Hepatocyte (in vitro differentiated cells): ENCODE measurements around the gene ASPDH.

Experiments used
- EZH2phosphoT487 ChIP-seq: fragments of 200-600 bp; sonication (generic); IDR thresholded peaks from one replicate; pipeline ENCODE4 v1.6.1; 2018; ENCODE audit warnings: antibody characterized with exemption, mild to moderate bottlenecking, low read depth, moderate library complexity; ENCODE audit not compliant: unreplicated experiment, severe bottlenecking
- TF ChIP-seq, protein P1 (sequence below): fragments of 200-600 bp; sonication (generic); IDR thresholded peaks from 2 replicates; pipeline ENCODE4 v1.5.1; 2016; ENCODE audit warnings: antibody characterized with exemption, mild to moderate bottlenecking; ENCODE audit not compliant: poor library complexity

DNA sequence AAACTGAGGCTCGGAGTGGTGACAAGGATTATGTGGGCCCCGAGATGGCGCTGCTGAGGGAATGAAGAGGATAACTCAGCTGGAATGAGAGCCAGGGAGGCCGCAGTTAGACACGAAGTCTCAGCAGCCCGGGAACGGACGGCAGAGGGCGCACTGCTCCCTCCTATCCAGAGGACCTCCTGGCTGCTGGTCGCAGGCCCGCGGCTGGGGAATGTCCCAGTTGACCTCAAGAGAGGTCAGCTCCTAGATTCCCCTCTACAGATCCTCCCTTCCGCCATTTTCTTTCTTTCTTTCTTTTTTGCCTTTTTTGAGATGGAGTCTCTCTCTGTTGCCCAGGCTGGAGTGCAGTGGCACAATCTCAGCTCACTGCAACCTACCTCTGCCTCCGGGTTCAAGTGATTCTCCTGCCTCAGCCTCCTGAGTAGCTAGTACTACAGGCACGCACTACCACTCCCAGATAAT is 24.1 kb upstream of the ASPDH start:
- TF ChIP-seq, protein P1, sequence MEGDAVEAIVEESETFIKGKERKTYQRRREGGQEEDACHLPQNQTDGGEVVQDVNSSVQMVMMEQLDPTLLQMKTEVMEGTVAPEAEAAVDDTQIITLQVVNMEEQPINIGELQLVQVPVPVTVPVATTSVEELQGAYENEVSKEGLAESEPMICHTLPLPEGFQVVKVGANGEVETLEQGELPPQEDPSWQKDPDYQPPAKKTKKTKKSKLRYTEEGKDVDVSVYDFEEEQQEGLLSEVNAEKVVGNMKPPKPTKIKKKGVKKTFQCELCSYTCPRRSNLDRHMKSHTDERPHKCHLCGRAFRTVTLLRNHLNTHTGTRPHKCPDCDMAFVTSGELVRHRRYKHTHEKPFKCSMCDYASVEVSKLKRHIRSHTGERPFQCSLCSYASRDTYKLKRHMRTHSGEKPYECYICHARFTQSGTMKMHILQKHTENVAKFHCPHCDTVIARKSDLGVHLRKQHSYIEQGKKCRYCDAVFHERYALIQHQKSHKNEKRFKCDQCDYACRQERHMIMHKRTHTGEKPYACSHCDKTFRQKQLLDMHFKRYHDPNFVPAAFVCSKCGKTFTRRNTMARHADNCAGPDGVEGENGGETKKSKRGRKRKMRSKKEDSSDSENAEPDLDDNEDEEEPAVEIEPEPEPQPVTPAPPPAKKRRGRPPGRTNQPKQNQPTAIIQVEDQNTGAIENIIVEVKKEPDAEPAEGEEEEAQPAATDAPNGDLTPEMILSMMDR, result peak; percentile 74
- TF ChIP-seq EZH2phosphoT487, result no peak
